Right lobe of liver (tissue), 6 donors: ENCODE results near the gene HS3ST6. TPM values are rescaled to one million over a fixed set of nuclear protein-coding genes. Genes with fewer than 3 reads are reported as not detected.
"Not testable (repeated sequence)": the region's sequence is repeated elsewhere in the genome, so short reads cannot be mapped to it uniquely, and the experiment has no call there.

Experiments used
- ATAC-seq, 4 donors: fragments of 200-7000 bp; cut with Tn5 transposase; one replicate each; pipeline ENCODE4 v1.9.1; 2020; ENCODE audit warnings: mild to moderate bottlenecking in 4 of 4, moderate library complexity in 4 of 4
- DNase-seq, 3 donors: peaks; one replicate each; pipeline ENCODE4 v3.0.0-alpha.2; 2020
- H3K27ac ChIP-seq, 3 donors: fragments of 200-600 bp; one replicate each; pipeline ENCODE4 v1.8.0; 2022
- H3K27me3 ChIP-seq, 2 donors: fragments of 200-600 bp; one replicate each; pipeline ENCODE4 v1.8.0; 2022
- H3K36me3 ChIP-seq, 4 donors: fragments of 200-600 bp; sonication (generic) in 1 of 4; one replicate each; pipeline versions ENCODE4 v1.5.1 to v1.8.0; 2017 to 2022; ENCODE audit warnings: control low read depth in 1 of 4
- H3K4me1 ChIP-seq, 4 donors: fragments of 200-600 bp; sonication (generic) in 1 of 4; one replicate each; pipeline versions ENCODE4 v1.5.1 to v1.8.0; 2017 to 2022; ENCODE audit warnings: control low read depth in 1 of 4
- H3K4me3 ChIP-seq, 3 donors: fragments of 200-600 bp; one replicate each; pipeline ENCODE4 v1.8.0; 2022
- H3K9me3 ChIP-seq, 4 donors: fragments of 200-600 bp; sonication (generic) in 1 of 4; one replicate each; pipeline versions ENCODE4 v1.5.1 to v1.8.0; 2017 to 2022; ENCODE audit warnings: control low read depth in 1 of 4
- CTCF ChIP-seq, 4 donors: fragments of 200-600 bp in 3 of 4; fragments of 450-650 bp in 1 of 4; IDR thresholded peaks; one replicate each; pipeline versions ENCODE4 v1.5.1 to v1.8.0; 2016 to 2022; ENCODE audit warnings: antibody characterized with exemption in 4 of 4, mild to moderate bottlenecking in 2 of 4
- POLR2A ChIP-seq: fragments of 450-650 bp; IDR thresholded peaks from one replicate; pipeline ENCODE4 v1.6.1; 2017; ENCODE audit warnings: antibody characterized with exemption, mild to moderate bottlenecking
- WGBS: methylation state at CpG from one replicate; pipeline ENCODE4 v1.1.6; 2018; ENCODE audit warnings: low coverage, low lambda C conversion rate; ENCODE audit not compliant: insufficient coverage; ENCODE audit errors: missing lambda C conversion rate; 5-methylcytosine and 5-hydroxymethylcytosine counted together
- intact Hi-C, 2 donors: fragments of 100-400 bp; cut with DNase I; formaldehyde crosslinking; loops; one replicate each; pipeline versions ENCODE4 v1.11.2 to v1.14.1; 2022
- total RNA-seq, 6 experiments: library from RNA; depleted of rRNA in 2 of 6; stranded (reverse); fragments of >200 nt in 2 of 6; fragmentation: NEBNext Ultra II Directional in 3 of 6; extraction: Animal tissue kit (Norgen Biotek cat#: 25700) in 3 of 6; gene quantifications; one replicate each; pipeline versions ENCODE4 v1.1.0 to v1.2.4, GENCODE V29; 2016 to 2023
- donor health status: DM: no; HTN: yes; CAD: no.
- donor health status: DM: no; HTN: no; CAD: no.
- donor health status: DM: no; HTN: no; CAD: no.
- donor health status: DM: no; HTN: yes; CAD: no.
- donor health status: DM: no; HTN: yes; CAD: no.

Gene HS3ST6
- total RNA-seq, 6 experiments from 2014 or later, result not detected

GRCh38 chr16:1963806-1964505 lies 45.7 kb upstream of the HS3ST6 start:
- intact Hi-C loops, result no loop called here
- peak in 2 of 4 donors; percentile 3 to 35 for TF ChIP-seq CTCF (IDR thresholded peaks at IDR 0.05)
- TF ChIP-seq POLR2A, result no peak
- Histone ChIP-seq H3K36me3 (peaks cover 0 to 28% (median 4%) of the 10 kb centered on the region in 4 donors), H3K9me3 (no peaks in the 10 kb centered on the region), H3K27me3 (no peaks in the 10 kb centered on the region), H3K4me3 (peak overlapping the region; percentile 76 to 100 (median 84)), H3K4me1 (peaks cover 0 to 23% (median 2%) of the 10 kb centered on the region in 4 donors), H3K27ac (peak overlapping the region; percentile 82 to 88 (median 83))
- DNase-seq (no peak), ATAC-seq (peak in 2 of 4 donors; percentile 21 to 49)
- WGBS, result 36% methylated on average over 22 of the region's 44 CpGs

GRCh38 chr16:1962161-1963153 lies 44.2 kb upstream of the HS3ST6 start:
- H3K27ac ChIP-seq, DNase-seq, H3K27me3 ChIP-seq, ATAC-seq, intact Hi-C loops, H3K4me3 ChIP-seq, H3K9me3 ChIP-seq: not testable (repeated sequence)
- WGBS, result 86% methylated on average over 8 of the region's 37 CpGs
- H3K4me1 ChIP-seq, result peaks cover 0 to 27% (median 4%) of the 10 kb centered on the region in 4 donors
- H3K36me3 ChIP-seq, result peaks cover 0 to 28% (median 4%) of the 10 kb centered on the region in 4 donors

GRCh38 chr16:1961651-1962067 lies 43.4 kb upstream of the HS3ST6 start:
- H3K27ac ChIP-seq, result no peak overlapping the region
- DNase-seq (no peak), ATAC-seq (no peak)
- H3K9me3 ChIP-seq, result no peaks in the 10 kb centered on the region
- 70% methylated on average over 4 of the region's 6 CpGs for WGBS
- H3K27me3 ChIP-seq, result no peaks in the 10 kb centered on the region
- intact Hi-C loops, result no loop called here
- TF ChIP-seq POLR2A (no peak), CTCF (IDR thresholded peaks at IDR 0.05) (no peak)
- H3K36me3 ChIP-seq, result peaks cover 0 to 28% (median 4%) of the 10 kb centered on the region in 4 donors
- peaks cover 0 to 27% (median 4%) of the 10 kb centered on the region in 4 donors for H3K4me1 ChIP-seq
- no peak overlapping the region for H3K4me3 ChIP-seq

- Histone ChIP-seq H3K4me1 (peaks cover 0 to 24% (median 4%) of the 10 kb centered on the region in 4 donors), H3K27ac (no peak overlapping the region), H3K36me3 (peaks cover 0 to 28% (median 4%) of the 10 kb centered on the region in 4 donors), H3K27me3 (no peaks in the 10 kb centered on the region), H3K9me3 (no peaks in the 10 kb centered on the region), H3K4me3 (peak overlapping the region in 2 of 3 donors; percentile 77 to 99)
- DNase-seq, result no peak
- ATAC-seq, result no peak
- 32% methylated on average over 11 of the region's 20 CpGs for WGBS
- intact Hi-C loops, result no loop called here
- no peak for TF ChIP-seq CTCF (IDR thresholded peaks at IDR 0.05)
- TF ChIP-seq POLR2A, result no peak
Observed at GRCh38 chr16:1960665-1961630, 42.7 kb upstream of the HS3ST6 start.
